HL-60 (cell line): ENCODE data around the gene SRPX.

Source experiments
- DNase-seq, 2 experiments: peaks; one replicate each; pipeline ENCODE4 v3.0.0-alpha.2; 2010 to 2020; ENCODE audit warnings: low read depth in 1 of 2, low spot score in 1 of 2
- H3K27ac ChIP-seq: fragments of 250-450 bp; sonication (Bioruptor Pico); replicated peaks from 2 replicates; pipeline ENCODE4 v1.5.1; 2020; ENCODE audit warnings: mild to moderate bottlenecking, moderate library complexity
- H3K27me3 ChIP-seq: fragments of 250-450 bp; sonication (Bioruptor Pico); 2 replicates; pipeline ENCODE4 v1.5.1; 2021; ENCODE audit warnings: mild to moderate bottlenecking, moderate library complexity; ENCODE audit not compliant: insufficient read depth, poor library complexity, severe bottlenecking
- H3K4me3 ChIP-seq: replicated peaks from 2 replicates; pipeline ENCODE4 v1.5.1; 2011; ENCODE audit warnings: mild to moderate bottlenecking, control low read depth, low read length; ENCODE audit not compliant: insufficient read depth
- GABPA ChIP-seq: IDR thresholded peaks from 2 replicates; pipeline ENCODE4 v1.6.1; 2012; ENCODE audit warnings: low read depth
- POLR2AphosphoS5 ChIP-seq: IDR thresholded peaks from 2 replicates; pipeline ENCODE4 v1.6.1; 2012; ENCODE audit warnings: low read depth
- SPI1 ChIP-seq: IDR thresholded peaks from 2 replicates; pipeline ENCODE4 v1.6.1; 2012; ENCODE audit warnings: low read depth, mild to moderate bottlenecking, borderline replicate concordance
- TF ChIP-seq, protein P1 (sequence below): IDR thresholded peaks from one replicate; pipeline ENCODE4 v1.5.1; 2011; ENCODE audit warnings: low read length, control low read depth, inconsistent platforms; ENCODE audit not compliant: insufficient read depth
- TF ChIP-seq, protein P2 (sequence below): IDR thresholded peaks from 2 replicates; pipeline ENCODE4 v1.6.1; 2012; ENCODE audit warnings: low read depth; ENCODE audit not compliant: insufficient replicate concordance

Gene SRPX

GRCh38 chrX:38240541-38240940 is 19.9 kb upstream of the SRPX start:
- Histone ChIP-seq H3K4me3 (no peak overlapping the region), H3K27me3 (no peaks in the 10 kb centered on the region), H3K27ac (no peak overlapping the region)
- no peak for DNase-seq
- TF ChIP-seq, protein P1, sequence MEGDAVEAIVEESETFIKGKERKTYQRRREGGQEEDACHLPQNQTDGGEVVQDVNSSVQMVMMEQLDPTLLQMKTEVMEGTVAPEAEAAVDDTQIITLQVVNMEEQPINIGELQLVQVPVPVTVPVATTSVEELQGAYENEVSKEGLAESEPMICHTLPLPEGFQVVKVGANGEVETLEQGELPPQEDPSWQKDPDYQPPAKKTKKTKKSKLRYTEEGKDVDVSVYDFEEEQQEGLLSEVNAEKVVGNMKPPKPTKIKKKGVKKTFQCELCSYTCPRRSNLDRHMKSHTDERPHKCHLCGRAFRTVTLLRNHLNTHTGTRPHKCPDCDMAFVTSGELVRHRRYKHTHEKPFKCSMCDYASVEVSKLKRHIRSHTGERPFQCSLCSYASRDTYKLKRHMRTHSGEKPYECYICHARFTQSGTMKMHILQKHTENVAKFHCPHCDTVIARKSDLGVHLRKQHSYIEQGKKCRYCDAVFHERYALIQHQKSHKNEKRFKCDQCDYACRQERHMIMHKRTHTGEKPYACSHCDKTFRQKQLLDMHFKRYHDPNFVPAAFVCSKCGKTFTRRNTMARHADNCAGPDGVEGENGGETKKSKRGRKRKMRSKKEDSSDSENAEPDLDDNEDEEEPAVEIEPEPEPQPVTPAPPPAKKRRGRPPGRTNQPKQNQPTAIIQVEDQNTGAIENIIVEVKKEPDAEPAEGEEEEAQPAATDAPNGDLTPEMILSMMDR, result no peak
- TF ChIP-seq SPI1, result no peak
- no peak for TF ChIP-seq POLR2AphosphoS5
- TF ChIP-seq, protein P2, sequence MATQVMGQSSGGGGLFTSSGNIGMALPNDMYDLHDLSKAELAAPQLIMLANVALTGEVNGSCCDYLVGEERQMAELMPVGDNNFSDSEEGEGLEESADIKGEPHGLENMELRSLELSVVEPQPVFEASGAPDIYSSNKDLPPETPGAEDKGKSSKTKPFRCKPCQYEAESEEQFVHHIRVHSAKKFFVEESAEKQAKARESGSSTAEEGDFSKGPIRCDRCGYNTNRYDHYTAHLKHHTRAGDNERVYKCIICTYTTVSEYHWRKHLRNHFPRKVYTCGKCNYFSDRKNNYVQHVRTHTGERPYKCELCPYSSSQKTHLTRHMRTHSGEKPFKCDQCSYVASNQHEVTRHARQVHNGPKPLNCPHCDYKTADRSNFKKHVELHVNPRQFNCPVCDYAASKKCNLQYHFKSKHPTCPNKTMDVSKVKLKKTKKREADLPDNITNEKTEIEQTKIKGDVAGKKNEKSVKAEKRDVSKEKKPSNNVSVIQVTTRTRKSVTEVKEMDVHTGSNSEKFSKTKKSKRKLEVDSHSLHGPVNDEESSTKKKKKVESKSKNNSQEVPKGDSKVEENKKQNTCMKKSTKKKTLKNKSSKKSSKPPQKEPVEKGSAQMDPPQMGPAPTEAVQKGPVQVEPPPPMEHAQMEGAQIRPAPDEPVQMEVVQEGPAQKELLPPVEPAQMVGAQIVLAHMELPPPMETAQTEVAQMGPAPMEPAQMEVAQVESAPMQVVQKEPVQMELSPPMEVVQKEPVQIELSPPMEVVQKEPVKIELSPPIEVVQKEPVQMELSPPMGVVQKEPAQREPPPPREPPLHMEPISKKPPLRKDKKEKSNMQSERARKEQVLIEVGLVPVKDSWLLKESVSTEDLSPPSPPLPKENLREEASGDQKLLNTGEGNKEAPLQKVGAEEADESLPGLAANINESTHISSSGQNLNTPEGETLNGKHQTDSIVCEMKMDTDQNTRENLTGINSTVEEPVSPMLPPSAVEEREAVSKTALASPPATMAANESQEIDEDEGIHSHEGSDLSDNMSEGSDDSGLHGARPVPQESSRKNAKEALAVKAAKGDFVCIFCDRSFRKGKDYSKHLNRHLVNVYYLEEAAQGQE, result no peak
- no peak for TF ChIP-seq GABPA

GRCh38 chrX:38236901-38237615 is 16.4 kb upstream of the SRPX start:
- no peak for TF ChIP-seq GABPA
- TF ChIP-seq POLR2AphosphoS5, result no peak
- TF ChIP-seq, protein P2, result no peak
- no peak for TF ChIP-seq SPI1
- TF ChIP-seq, protein P1, result no peak
- no peak overlapping the region for H3K4me3 ChIP-seq
- H3K27ac ChIP-seq, result no peak overlapping the region
- H3K27me3 ChIP-seq, result no peaks in the 10 kb centered on the region
- DNase-seq, result no peak

DNA sequence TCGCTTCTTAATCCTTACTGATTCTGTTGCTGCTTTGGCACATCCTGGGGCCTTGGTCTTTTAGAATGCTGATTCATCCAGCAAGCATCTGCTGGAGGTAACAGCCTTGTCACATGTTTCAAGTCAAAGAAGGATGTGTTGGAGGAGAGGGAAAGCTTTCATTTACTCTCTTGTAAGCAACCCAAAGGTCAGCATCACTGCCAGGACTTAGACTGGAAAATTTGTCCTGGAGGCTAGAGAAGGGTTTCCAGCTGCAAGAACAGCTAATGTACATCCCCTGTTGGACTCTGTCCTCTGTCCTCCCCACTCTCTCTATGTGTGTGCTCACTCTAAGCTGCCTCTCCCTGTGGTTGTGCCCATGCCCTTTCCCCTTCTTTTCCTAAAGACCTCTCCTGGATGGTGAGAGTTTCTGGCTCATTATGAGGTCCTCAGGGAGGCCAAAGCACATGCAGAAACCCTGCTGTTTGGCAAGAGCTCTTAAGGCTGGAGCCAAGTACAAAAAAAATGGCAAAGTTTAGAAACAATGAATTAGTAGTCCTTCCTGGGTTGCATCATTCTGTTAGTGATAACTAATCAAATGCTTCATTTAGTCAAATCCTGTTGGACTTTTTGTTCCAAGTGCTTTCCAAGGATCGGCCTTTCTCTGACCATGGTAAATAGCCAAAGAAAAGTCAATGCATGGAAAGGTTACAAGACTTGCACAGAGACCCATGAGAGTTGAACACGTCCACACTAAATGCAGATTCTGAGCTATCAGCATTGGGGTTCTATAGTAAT is 13.4 kb upstream of the SRPX start:
- no peak overlapping the region for H3K4me3 ChIP-seq
- no peak for DNase-seq
- no peak overlapping the region for H3K27ac ChIP-seq
- H3K27me3 ChIP-seq, result no peaks in the 10 kb centered on the region
- TF ChIP-seq POLR2AphosphoS5 (no peak), GABPA (no peak)
- TF ChIP-seq, protein P2, result no peak
